ENCODE measurements around the gene SCN7A. TPM values are rescaled to one million over a fixed set of nuclear protein-coding genes. Genes with fewer than 3 reads are reported as not detected.

Gene SCN7A
- total and polyA plus RNA-seq, 4 donors = 0.05 to 7.9 (median 1.1) TPM

DNA sequence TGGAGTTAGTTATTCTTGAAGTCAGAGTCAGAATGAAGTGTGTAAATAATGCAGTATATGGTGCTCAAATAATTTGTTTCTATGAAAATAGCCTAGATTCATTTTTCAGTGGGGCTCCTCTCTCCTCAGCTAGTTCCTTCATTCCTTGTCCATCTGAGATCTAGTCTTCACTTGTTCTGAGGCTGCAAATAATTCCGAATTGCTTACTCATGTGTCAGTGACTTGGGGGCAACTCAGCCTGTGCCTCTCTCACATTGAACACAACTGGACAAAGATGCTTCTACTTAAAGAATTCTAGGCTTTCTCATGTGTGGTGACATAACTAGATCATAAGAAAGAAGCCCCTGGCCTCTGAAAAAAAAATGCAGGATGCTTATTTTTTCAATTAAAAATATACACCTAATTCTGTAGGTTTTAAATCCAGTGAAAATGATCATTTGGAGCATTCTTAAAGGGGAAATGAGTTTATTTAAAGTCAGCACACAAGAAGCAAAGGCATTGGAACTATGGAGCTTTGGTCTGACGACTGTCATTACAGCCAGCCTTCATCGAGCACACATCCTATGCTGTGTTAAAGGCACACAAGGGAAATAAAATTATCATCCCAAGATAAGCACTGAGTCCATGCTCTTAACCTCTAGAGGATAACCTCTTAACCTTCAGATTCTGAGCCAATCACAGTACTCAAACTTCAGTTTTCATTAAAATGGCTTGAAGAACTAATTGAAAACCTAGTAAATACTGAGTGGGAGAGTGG is 24.8 kb upstream of the SCN7A start:
- Histone ChIP-seq H3K27me3 (ENCODE audit: control insufficient read depth in 4 of 4, insufficient read depth in 4 of 4, low read length in 3 of 4) (peaks cover 0 to 4% (median 0%) of the 10 kb centered on the region in 4 donors), H3K4me3 (ENCODE audit: low read depth in 1 of 3, low read length in 3 of 3) (no peak overlapping the region), H3K9ac (ENCODE audit: low read depth in 1 of 2, low read length in 2 of 2) (no peak overlapping the region), H3K27ac (ENCODE audit: low read depth in 1 of 2, low read length in 2 of 2) (no peak overlapping the region), H3K36me3 (ENCODE audit: control insufficient read depth in 4 of 4, insufficient read depth in 3 of 4, low read depth in 1 of 4, low read length in 3 of 4) (no peaks in the 10 kb centered on the region), H3K4me1 (ENCODE audit: control insufficient read depth in 4 of 4, insufficient read depth in 4 of 4, low read length in 3 of 4) (no peaks in the 10 kb centered on the region), H3K9me3 (ENCODE audit: control insufficient read depth in 4 of 4, low read length in 3 of 4) (no peaks in the 10 kb centered on the region)
- 54% methylated on average over 3 of the region's 3 CpGs for WGBS
- DNase-seq (ENCODE audit: low spot score) = no peak
- TF ChIP-seq SP1 (IDR thresholded peaks at IDR 0.05) (no peak), GABPA (IDR thresholded peaks at IDR 0.05 in 1 of 2, conservative IDR thresholded peaks at IDR 0.05 in 1 of 2) (no peak), HNF4G (IDR thresholded peaks at IDR 0.05) (no peak), NR2F2 (IDR thresholded peaks at IDR 0.05) (no peak), FOXA1 (IDR thresholded peaks at IDR 0.05) (no peak), TAF1 (conservative IDR thresholded peaks at IDR 0.05) (no peak), EGR1 (IDR thresholded peaks at IDR 0.05; ENCODE audit: low read depth in 2 of 2) (no peak), RXRA (IDR thresholded peaks at IDR 0.05) (no peak), JUND (IDR thresholded peaks at IDR 0.05) (no peak), YY1 (IDR thresholded peaks at IDR 0.05) (no peak), HNF4A (conservative IDR thresholded peaks at IDR 0.05) (no peak), FOXA2 (IDR thresholded peaks at IDR 0.05) (no peak), RAD21 (IDR thresholded peaks at IDR 0.05) (no peak)
- TF ChIP-seq, protein P1, sequence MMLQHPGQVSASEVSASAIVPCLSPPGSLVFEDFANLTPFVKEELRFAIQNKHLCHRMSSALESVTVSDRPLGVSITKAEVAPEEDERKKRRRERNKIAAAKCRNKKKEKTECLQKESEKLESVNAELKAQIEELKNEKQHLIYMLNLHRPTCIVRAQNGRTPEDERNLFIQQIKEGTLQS (IDR thresholded peaks at IDR 0.05) = no peak
- TF ChIP-seq, protein P2, sequence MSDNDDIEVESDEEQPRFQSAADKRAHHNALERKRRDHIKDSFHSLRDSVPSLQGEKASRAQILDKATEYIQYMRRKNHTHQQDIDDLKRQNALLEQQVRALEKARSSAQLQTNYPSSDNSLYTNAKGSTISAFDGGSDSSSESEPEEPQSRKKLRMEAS (IDR thresholded peaks at IDR 0.05) = no peak
- TF ChIP-seq, protein P3, sequence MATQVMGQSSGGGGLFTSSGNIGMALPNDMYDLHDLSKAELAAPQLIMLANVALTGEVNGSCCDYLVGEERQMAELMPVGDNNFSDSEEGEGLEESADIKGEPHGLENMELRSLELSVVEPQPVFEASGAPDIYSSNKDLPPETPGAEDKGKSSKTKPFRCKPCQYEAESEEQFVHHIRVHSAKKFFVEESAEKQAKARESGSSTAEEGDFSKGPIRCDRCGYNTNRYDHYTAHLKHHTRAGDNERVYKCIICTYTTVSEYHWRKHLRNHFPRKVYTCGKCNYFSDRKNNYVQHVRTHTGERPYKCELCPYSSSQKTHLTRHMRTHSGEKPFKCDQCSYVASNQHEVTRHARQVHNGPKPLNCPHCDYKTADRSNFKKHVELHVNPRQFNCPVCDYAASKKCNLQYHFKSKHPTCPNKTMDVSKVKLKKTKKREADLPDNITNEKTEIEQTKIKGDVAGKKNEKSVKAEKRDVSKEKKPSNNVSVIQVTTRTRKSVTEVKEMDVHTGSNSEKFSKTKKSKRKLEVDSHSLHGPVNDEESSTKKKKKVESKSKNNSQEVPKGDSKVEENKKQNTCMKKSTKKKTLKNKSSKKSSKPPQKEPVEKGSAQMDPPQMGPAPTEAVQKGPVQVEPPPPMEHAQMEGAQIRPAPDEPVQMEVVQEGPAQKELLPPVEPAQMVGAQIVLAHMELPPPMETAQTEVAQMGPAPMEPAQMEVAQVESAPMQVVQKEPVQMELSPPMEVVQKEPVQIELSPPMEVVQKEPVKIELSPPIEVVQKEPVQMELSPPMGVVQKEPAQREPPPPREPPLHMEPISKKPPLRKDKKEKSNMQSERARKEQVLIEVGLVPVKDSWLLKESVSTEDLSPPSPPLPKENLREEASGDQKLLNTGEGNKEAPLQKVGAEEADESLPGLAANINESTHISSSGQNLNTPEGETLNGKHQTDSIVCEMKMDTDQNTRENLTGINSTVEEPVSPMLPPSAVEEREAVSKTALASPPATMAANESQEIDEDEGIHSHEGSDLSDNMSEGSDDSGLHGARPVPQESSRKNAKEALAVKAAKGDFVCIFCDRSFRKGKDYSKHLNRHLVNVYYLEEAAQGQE (IDR thresholded peaks at IDR 0.05) = no peak
- TF ChIP-seq, protein P4, sequence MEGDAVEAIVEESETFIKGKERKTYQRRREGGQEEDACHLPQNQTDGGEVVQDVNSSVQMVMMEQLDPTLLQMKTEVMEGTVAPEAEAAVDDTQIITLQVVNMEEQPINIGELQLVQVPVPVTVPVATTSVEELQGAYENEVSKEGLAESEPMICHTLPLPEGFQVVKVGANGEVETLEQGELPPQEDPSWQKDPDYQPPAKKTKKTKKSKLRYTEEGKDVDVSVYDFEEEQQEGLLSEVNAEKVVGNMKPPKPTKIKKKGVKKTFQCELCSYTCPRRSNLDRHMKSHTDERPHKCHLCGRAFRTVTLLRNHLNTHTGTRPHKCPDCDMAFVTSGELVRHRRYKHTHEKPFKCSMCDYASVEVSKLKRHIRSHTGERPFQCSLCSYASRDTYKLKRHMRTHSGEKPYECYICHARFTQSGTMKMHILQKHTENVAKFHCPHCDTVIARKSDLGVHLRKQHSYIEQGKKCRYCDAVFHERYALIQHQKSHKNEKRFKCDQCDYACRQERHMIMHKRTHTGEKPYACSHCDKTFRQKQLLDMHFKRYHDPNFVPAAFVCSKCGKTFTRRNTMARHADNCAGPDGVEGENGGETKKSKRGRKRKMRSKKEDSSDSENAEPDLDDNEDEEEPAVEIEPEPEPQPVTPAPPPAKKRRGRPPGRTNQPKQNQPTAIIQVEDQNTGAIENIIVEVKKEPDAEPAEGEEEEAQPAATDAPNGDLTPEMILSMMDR (IDR thresholded peaks at IDR 0.05; ENCODE audit: low read depth, low read length, missing input control) = no peak
- TF ChIP-seq, protein P5, sequence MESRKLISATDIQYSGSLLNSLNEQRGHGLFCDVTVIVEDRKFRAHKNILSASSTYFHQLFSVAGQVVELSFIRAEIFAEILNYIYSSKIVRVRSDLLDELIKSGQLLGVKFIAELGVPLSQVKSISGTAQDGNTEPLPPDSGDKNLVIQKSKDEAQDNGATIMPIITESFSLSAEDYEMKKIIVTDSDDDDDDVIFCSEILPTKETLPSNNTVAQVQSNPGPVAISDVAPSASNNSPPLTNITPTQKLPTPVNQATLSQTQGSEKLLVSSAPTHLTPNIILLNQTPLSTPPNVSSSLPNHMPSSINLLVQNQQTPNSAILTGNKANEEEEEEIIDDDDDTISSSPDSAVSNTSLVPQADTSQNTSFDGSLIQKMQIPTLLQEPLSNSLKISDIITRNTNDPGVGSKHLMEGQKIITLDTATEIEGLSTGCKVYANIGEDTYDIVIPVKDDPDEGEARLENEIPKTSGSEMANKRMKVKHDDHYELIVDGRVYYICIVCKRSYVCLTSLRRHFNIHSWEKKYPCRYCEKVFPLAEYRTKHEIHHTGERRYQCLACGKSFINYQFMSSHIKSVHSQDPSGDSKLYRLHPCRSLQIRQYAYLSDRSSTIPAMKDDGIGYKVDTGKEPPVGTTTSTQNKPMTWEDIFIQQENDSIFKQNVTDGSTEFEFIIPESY (IDR thresholded peaks at IDR 0.05) = no peak
